HCT116 (cell line): ENCODE measurements around the gene TNRC6B. TPM values are rescaled to one million over a fixed set of nuclear protein-coding genes. Genes with fewer than 3 reads are reported as not detected.

Experiments
- ATAC-seq: fragments of 200-7000 bp; cut with Tn5 transposase; 2 replicates; pipeline ENCODE4 v1.9.1; 2020; ENCODE audit warnings: mild to moderate bottlenecking, moderate library complexity
- BruUV-seq: library from RNA; stranded (reverse); fragments of 400-500 nt; replicated peaks from 2 replicates; lab custom pipeline; 2021; lab: Mats Ljungman, UMichigan
- CTCF ChIA-PET: fragments of 300-600 bp; sonication (Branson Sonifier 250); formaldehyde crosslinking; loops from one replicate; lab custom pipeline; 2021; ENCODE audit warnings: antibody characterized with exemption; lab: Charles Lee
- POLR2A ChIA-PET: fragments of 300-600, 350-600 bp; sonication (Branson Sonifier 250); formaldehyde crosslinking; loops from one replicate; lab custom pipeline; 2021; ENCODE audit warnings: antibody characterized with exemption; lab: Charles Lee
- RAD21 ChIA-PET, 2 experiments: fragments of 300-600 bp; sonication (Branson Sonifier 250); formaldehyde crosslinking; loops; one replicate each; lab custom pipeline; 2023; ENCODE audit warnings: low total read pairs in 2 of 2; ENCODE audit not compliant: uncharacterized antibody in 2 of 2, unreplicated experiment in 2 of 2, low non-redundant PET in 1 of 2; lab: Charles Lee
- DNase-seq: peaks from one replicate; pipeline ENCODE4 v3.0.0-alpha.2; 2010; ENCODE audit warnings: low read depth, low spot score
- H2AFZ ChIP-seq: fragments of 200-600 bp; shearing (Covaris generic), sonication (generic); 2 replicates; pipeline ENCODE4 v1.6.1; 2017; ENCODE audit warnings: low read depth, mixed run types, mixed read lengths, antibody characterized with exemption, low read length; ENCODE audit not compliant: poor library complexity, severe bottlenecking
- H3K27ac ChIP-seq: 2 replicates; pipeline ENCODE4 v1.5.1; 2012; ENCODE audit warnings: low read depth, low read length
- H3K27me3 ChIP-seq: fragments of 200-600 bp; sonication (generic); 2 replicates; pipeline ENCODE4 v1.6.1; 2016; ENCODE audit warnings: mixed run types, low read length, mixed read lengths; ENCODE audit not compliant: insufficient read depth
- H3K36me3 ChIP-seq, 2 experiments: fragments of 200-500 bp in 1 of 2; fragments of 200-600 bp in 1 of 2; sonication (Bioruptor generic) in 1 of 2; sonication (generic) in 1 of 2; 2 replicates each; pipeline versions ENCODE4 v1.5.1 to v1.6.1; 2014 to 2016; ENCODE audit warnings: low read length in 2 of 2, inconsistent platforms in 1 of 2, mixed read lengths in 1 of 2, mixed run types in 1 of 2; ENCODE audit not compliant: insufficient read depth in 2 of 2, control insufficient read depth in 1 of 2
- H3K4me1 ChIP-seq, 2 experiments: fragments of 200-600 bp in 1 of 2; sonication (generic) in 1 of 2; 2 replicates each; pipeline versions ENCODE4 v1.5.1 to v1.6.1; 2012 to 2017; ENCODE audit warnings: low read length in 2 of 2, inconsistent platforms in 1 of 2, mild to moderate bottlenecking in 1 of 2, mixed read lengths in 1 of 2, mixed run types in 1 of 2, moderate library complexity in 1 of 2; ENCODE audit not compliant: insufficient read depth in 2 of 2, control insufficient read depth in 1 of 2
- H3K4me2 ChIP-seq: fragments of 200-600 bp; sonication (generic); 2 replicates; pipeline ENCODE4 v1.6.1; 2017; ENCODE audit warnings: mixed run types, low read length, mixed read lengths
- H3K4me3 ChIP-seq, 2 experiments: fragments of 200-600 bp in 1 of 2; sonication (generic) in 1 of 2; replicated peaks in 1 of 2; 2 replicates each; pipeline ENCODE4 v1.5.1; 2011 to 2016; ENCODE audit warnings: low read length in 2 of 2, control low read depth in 1 of 2, low read depth in 1 of 2, mild to moderate bottlenecking in 1 of 2, mixed read lengths in 1 of 2, mixed run types in 1 of 2
- H3K79me2 ChIP-seq: fragments of 200-600 bp; sonication (generic); 2 replicates; pipeline ENCODE4 v1.6.1; 2017; ENCODE audit warnings: mild to moderate bottlenecking, mixed run types, low read length, moderate library complexity, mixed read lengths; ENCODE audit not compliant: insufficient read depth
- H3K9ac ChIP-seq: fragments of 200-600 bp; sonication (generic); 2 replicates; pipeline ENCODE4 v1.6.1; 2016; ENCODE audit warnings: low read length, mixed read lengths
- H3K9me2 ChIP-seq: fragments of 200-600 bp; sonication (generic), shearing (Covaris generic); 2 replicates; pipeline ENCODE4 v1.6.1; 2017; ENCODE audit warnings: mixed run types, mild to moderate bottlenecking, moderate library complexity; ENCODE audit not compliant: insufficient read depth
- H3K9me3 ChIP-seq, 2 experiments: fragments of 200-500 bp in 1 of 2; fragments of 200-600 bp in 1 of 2; sonication (Bioruptor generic) in 1 of 2; sonication (generic) in 1 of 2; 2 replicates each; pipeline ENCODE4 v1.6.1; 2014 to 2017; ENCODE audit warnings: low read length in 2 of 2, mixed read lengths in 2 of 2, inconsistent platforms in 1 of 2, low read depth in 1 of 2, mild to moderate bottlenecking in 1 of 2, mixed run types in 1 of 2, moderate library complexity in 1 of 2; ENCODE audit not compliant: control insufficient read depth in 1 of 2, insufficient read depth in 1 of 2
- H4K20me1 ChIP-seq: fragments of 200-600 bp; sonication (generic), shearing (Covaris generic); 2 replicates; pipeline ENCODE4 v1.6.1; 2017; ENCODE audit warnings: mixed run types, mild to moderate bottlenecking, moderate library complexity; ENCODE audit not compliant: insufficient read depth
- FOSL1 ChIP-seq: IDR thresholded peaks from 2 replicates; pipeline ENCODE4 v1.6.1; 2012; ENCODE audit warnings: low read depth
- RAD21 ChIP-seq: IDR thresholded peaks from 2 replicates; pipeline ENCODE4 v1.6.1; 2012; ENCODE audit warnings: low read depth, mild to moderate bottlenecking
- SP1 ChIP-seq: IDR thresholded peaks from 2 replicates; pipeline ENCODE4 v1.6.1; 2012; ENCODE audit warnings: low read depth
- YY1 ChIP-seq: IDR thresholded peaks from 2 replicates; pipeline ENCODE4 v1.6.1; 2011; ENCODE audit warnings: low read length, low read depth, moderate library complexity, mild to moderate bottlenecking; ENCODE audit not compliant: insufficient replicate concordance; ENCODE audit errors: extremely low read depth
- ZFX ChIP-seq: fragments of 450-650 bp; IDR thresholded peaks from 2 replicates; pipeline ENCODE4 v1.6.1; 2017
- intact Hi-C: fragments of 100-400 bp; cut with micrococcal nuclease; formaldehyde crosslinking; loops from 2 replicates; pipeline ENCODE4 v1.10.0; 2022
- total RNA-seq: library from RNA; stranded (reverse); gene quantifications from one replicate; pipeline ENCODE4 v1.2.1, GENCODE V29; 2021; ENCODE audit not compliant: unreplicated experiment
- TF ChIP-seq, protein P1 (sequence below), 3 experiments: fragments of 200-600 bp in 1 of 3; sonication (generic) in 1 of 3; IDR thresholded peaks in 2 of 3; conservative IDR thresholded peaks in 1 of 3; 2 replicates each; pipeline ENCODE4 v1.5.1; 2012 to 2017; ENCODE audit warnings: low read depth in 2 of 3, low read length in 2 of 3, antibody characterized with exemption in 1 of 3, borderline replicate concordance in 1 of 3, control low read depth in 1 of 3, mild to moderate bottlenecking in 1 of 3, mixed read lengths in 1 of 3, mixed run types in 1 of 3, moderate library complexity in 1 of 3; ENCODE audit not compliant: insufficient read depth in 1 of 3
- TF ChIP-seq, protein P2 (sequence below): IDR thresholded peaks from 2 replicates; pipeline ENCODE4 v1.6.1; 2012; ENCODE audit warnings: low read depth

The TNRC6B gene
- total RNA-seq, 1 experiment from 2014 or later: 29.8 TPM

DNA sequence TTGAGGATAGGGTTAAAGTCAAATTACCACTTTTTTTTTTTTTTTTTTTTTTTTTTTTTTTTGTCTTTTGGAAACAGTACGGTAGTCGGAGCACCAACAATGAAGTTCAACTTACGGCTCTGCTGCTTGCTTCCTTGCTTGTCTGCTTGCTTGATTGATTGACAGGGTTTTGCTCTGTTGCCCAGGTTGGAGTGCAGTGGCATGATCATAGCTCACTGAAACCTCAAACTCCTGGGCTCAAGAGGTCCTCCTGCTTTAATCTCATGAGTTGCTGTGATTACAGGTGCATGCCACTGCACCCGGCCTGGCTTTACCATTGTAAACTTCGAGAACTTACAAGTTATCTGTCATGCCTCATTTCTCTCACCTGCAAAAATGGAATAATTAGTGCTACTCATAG is 198.4 kb downstream of the TNRC6B start:
- POLR2A ChIA-PET: no interaction called here
- H4K20me1 ChIP-seq: no peaks in the 10 kb centered on the region
- CTCF ChIA-PET: no interaction called here

More for the DNA sequence above, 198.4 kb downstream of the TNRC6B start:
- DNase-seq (no peak), ATAC-seq (no peak)
- H3K4me3 ChIP-seq: no peak overlapping the region
- no peaks in the 10 kb centered on the region for H3K36me3 ChIP-seq
- H3K9me2 ChIP-seq: no peaks in the 10 kb centered on the region
- no peak overlapping the region for H3K27ac ChIP-seq
- no TSS peak for BruUV-seq
- H3K27me3 ChIP-seq: no peaks in the 10 kb centered on the region
- H3K4me2 ChIP-seq: no peak overlapping the region
- peaks cover 22% of the 10 kb centered on the region for H3K79me2 ChIP-seq
- no peak overlapping the region for H2AFZ ChIP-seq
- intact Hi-C loops: loop anchor here (10.0 kb wide), 1 partner anchor 269 kb away; no protein-coding TSS in a partner anchor
- no peaks in the 10 kb centered on the region for H3K9me3 ChIP-seq
- no peak for TF ChIP-seq RAD21
- TF ChIP-seq YY1: no peak
- no peak for TF ChIP-seq FOSL1
- TF ChIP-seq, protein P1, sequence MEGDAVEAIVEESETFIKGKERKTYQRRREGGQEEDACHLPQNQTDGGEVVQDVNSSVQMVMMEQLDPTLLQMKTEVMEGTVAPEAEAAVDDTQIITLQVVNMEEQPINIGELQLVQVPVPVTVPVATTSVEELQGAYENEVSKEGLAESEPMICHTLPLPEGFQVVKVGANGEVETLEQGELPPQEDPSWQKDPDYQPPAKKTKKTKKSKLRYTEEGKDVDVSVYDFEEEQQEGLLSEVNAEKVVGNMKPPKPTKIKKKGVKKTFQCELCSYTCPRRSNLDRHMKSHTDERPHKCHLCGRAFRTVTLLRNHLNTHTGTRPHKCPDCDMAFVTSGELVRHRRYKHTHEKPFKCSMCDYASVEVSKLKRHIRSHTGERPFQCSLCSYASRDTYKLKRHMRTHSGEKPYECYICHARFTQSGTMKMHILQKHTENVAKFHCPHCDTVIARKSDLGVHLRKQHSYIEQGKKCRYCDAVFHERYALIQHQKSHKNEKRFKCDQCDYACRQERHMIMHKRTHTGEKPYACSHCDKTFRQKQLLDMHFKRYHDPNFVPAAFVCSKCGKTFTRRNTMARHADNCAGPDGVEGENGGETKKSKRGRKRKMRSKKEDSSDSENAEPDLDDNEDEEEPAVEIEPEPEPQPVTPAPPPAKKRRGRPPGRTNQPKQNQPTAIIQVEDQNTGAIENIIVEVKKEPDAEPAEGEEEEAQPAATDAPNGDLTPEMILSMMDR (IDR thresholded peaks at IDR 0.05 in 2 of 3, conservative IDR thresholded peaks at IDR 0.05 in 1 of 3; ENCODE audit: borderline replicate concordance in 1 of 3, insufficient read depth in 1 of 3, low read depth in 2 of 3, low read length in 2 of 3): no peak
- TF ChIP-seq, protein P2, sequence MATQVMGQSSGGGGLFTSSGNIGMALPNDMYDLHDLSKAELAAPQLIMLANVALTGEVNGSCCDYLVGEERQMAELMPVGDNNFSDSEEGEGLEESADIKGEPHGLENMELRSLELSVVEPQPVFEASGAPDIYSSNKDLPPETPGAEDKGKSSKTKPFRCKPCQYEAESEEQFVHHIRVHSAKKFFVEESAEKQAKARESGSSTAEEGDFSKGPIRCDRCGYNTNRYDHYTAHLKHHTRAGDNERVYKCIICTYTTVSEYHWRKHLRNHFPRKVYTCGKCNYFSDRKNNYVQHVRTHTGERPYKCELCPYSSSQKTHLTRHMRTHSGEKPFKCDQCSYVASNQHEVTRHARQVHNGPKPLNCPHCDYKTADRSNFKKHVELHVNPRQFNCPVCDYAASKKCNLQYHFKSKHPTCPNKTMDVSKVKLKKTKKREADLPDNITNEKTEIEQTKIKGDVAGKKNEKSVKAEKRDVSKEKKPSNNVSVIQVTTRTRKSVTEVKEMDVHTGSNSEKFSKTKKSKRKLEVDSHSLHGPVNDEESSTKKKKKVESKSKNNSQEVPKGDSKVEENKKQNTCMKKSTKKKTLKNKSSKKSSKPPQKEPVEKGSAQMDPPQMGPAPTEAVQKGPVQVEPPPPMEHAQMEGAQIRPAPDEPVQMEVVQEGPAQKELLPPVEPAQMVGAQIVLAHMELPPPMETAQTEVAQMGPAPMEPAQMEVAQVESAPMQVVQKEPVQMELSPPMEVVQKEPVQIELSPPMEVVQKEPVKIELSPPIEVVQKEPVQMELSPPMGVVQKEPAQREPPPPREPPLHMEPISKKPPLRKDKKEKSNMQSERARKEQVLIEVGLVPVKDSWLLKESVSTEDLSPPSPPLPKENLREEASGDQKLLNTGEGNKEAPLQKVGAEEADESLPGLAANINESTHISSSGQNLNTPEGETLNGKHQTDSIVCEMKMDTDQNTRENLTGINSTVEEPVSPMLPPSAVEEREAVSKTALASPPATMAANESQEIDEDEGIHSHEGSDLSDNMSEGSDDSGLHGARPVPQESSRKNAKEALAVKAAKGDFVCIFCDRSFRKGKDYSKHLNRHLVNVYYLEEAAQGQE: no peak
- TF ChIP-seq SP1: no peak
- TF ChIP-seq ZFX: no peak
- RAD21 ChIA-PET: no interaction called here
- peaks cover 8 to 24% of the 10 kb centered on the region in 2 experiments; a peak in 3 of 4 replicates for H3K4me1 ChIP-seq
- H3K9ac ChIP-seq: no peak overlapping the region
